ENCODE data around the gene AFF4. TPM values are rescaled to one million over a fixed set of nuclear protein-coding genes. Genes with fewer than 3 reads are reported as not detected.

Gene AFF4
- total and polyA plus RNA-seq, 9 of the 15 experiments (the other 6 are each of a cell fraction or from before 2014, with no cell fraction given) = 1.7 to 25.8 (median 17.9) TPM

- TF ChIP-seq ZNF592 (IDR thresholded peaks at IDR 0.05) (peak; percentile 80), ZBTB34 (CRISPR knock-in tag; IDR thresholded peaks at IDR 0.05) (no peak)
Observed at GRCh38 chr5:132928062-132928407, 35.4 kb downstream of the AFF4 start (continued).

- intact Hi-C loops (cut with micrococcal nuclease) (no loop called here), in situ Hi-C loops (cut with MboI) (no loop called here)
- H3K9ac ChIP-seq (ENCODE audit: insufficient read depth in 1 of 2, low read depth in 2 of 2, low read length in 2 of 2) = no peak overlapping the region
- H3K4me2 ChIP-seq (ENCODE audit: insufficient read depth, low read length) = no peak overlapping the region
- H3K4me1 ChIP-seq (replicated peaks in 1 of 2; ENCODE audit: control insufficient read depth in 2 of 2, insufficient read depth in 2 of 2, low read length in 2 of 2) = peaks cover 0 to 6% of the 10 kb centered on the region in 2 experiments; a peak in 2 of 5 replicates
- H3K79me2 ChIP-seq (ENCODE audit: control insufficient read depth, insufficient read depth, low read length) = peaks cover 7% of the 10 kb centered on the region; the same call in 2 of the 3 replicates
- POLR2A ChIA-PET = interaction anchor here (0.5 to 1.1 kb wide), 3 partner anchors 10 to 20 kb away, joined by 3 to 4 read pairs (median 4); no protein-coding TSS in a partner anchor
- H3K4me3 ChIP-seq = no peak overlapping the region
- CTCF ChIA-PET (ENCODE audit: low intra/inter-chr PET ratio) = no interaction called here
- WGBS (ENCODE audit: insufficient coverage, low coverage, missing lambda C conversion rate) = 24% methylated on average over 2 of the region's 2 CpGs
- H3K27me3 ChIP-seq (ENCODE audit: control insufficient read depth in 2 of 2, insufficient read depth in 2 of 2, low read length in 2 of 2) = no peaks in the 10 kb centered on the region
- ATAC-seq (peak; percentile 62), DNase-seq (ENCODE audit: extremely low read depth in 1 of 4, low spot score in 3 of 4) (no peak), FAIRE-seq (no peak)
- H4K20me1 ChIP-seq (replicated peaks; ENCODE audit: control insufficient read depth, insufficient read depth, low read length) = no peaks in the 10 kb centered on the region
- BruUV-seq (replicated peaks) = no TSS peak
- H3K36me3 ChIP-seq (ENCODE audit: control insufficient read depth, insufficient read depth, low read length) = peaks cover 69% of the 10 kb centered on the region
- H3K27ac ChIP-seq (ENCODE audit: extremely low read depth, low read depth, low read length) = no peak overlapping the region
- H3K9me1 ChIP-seq (ENCODE audit: control insufficient read depth, insufficient read depth, low read length) = no peaks in the 10 kb centered on the region
- H2AFZ ChIP-seq (ENCODE audit: low read depth, low read length) = no peak overlapping the region
- H3K9me3 ChIP-seq (replicated peaks; ENCODE audit: control insufficient read depth, insufficient read depth, low read depth, low read length) = no peaks in the 10 kb centered on the region
- TF ChIP-seq TSHZ1 (CRISPR knock-in tag; IDR thresholded peaks at IDR 0.05) = no peak
- no peak for TF ChIP-seq TAF15 (IDR thresholded peaks at IDR 0.05; ENCODE audit: low read depth, low read length)
- TF ChIP-seq ZNF395 (CRISPR knock-in tag; IDR thresholded peaks at IDR 0.05) = 0 out of 2 replicates have a peak, but pooled peaks have one; percentile 30
- TF ChIP-seq CBFA2T3 (IDR thresholded peaks at IDR 0.05) = 0 out of 2 replicates have a peak, but pooled peaks have one; percentile 33
- TF ChIP-seq U2AF2 (optimal IDR thresholded peaks at IDR 0.05; ENCODE audit: low read depth, low read length) = no peak
Observed at GRCh38 chr5:132927355-132928061, 35.9 kb downstream of the AFF4 start.

Measured in K562 (cell line).